Eye (tissue), 1 donor: ENCODE data around the gene RIMKLA.

Experiments used
- DNase-seq: peaks from one replicate; pipeline ENCODE4 v3.0.0-alpha.2; 2015

The RIMKLA gene

DNA sequence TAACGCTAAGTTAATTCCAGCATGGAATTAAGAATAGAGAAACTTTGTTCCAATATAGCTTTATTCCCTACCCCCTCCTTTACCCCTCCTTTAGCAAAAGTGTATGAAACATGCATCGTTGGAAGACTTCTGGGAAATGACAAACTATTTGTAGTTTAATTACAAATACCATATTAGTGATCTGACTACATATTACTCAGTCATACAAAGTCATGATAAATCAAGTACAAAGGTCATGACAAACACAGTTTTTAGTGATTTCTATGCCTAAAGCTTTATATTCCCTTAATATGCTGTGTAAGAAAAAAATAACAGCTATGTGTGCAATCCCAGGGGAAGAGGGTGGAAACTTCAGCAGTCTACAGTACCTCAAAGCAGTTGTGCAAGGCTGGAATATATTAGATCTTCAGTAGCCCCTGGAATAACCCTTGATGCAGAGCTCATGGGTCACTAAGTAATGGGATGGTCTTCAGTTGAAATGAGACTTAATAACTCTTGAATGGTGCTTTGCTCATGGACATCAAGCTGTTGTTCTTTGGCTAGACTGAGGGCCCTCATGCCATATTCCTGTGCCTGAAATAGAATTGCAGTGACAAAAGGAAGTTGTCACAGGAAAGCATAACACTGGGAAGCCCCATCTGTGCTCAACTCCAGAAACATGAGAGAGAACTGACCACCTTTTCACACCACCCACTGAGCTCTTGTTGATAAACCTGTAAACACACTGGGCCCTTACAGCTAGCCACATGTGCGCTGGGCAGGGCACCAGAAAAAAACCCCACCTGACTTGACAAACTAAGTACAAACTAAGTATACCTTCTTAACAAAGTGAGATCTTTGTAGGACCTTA is 49.9 kb downstream of the RIMKLA start:
- no peak for DNase-seq

DNA sequence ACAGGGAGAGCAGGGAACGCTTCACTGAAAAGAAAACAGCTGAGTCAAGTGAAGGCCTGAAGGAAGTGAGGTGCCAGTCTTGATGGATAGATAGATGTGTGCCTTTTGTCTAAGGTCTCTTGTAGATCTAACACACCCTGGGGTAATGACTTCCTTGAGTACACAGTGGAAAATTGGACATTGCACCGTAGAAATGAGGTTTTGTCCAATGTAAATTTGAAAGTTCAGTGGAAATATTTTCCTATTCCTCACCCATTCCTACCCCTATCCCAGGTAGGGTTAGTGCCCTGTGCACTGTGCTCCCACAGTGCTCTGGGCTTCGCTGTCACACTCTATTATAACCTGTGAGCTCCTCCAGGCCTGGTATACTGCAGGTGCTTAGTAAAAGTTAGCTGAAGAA is 50.9 kb downstream of the RIMKLA start:
- no peak for DNase-seq

DNA sequence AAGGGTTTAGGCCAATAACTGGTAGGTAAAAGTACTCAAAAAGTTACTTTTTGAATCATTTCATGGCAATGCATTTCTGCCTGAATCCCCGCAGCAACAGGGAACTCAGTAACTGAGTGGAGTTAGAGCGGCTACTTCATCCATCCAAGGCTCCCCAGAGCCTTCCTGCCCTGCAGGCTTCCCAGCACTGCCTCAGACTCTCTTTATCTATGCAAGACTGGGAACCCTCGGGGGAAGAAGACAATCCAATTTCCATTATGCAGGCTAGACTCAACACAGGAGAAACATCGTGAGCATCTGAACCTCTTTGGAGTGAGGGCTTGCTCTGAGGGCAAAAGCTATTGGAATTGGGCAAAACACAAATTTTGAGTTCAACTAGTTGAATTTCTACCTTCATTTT is 52.1 kb downstream of the RIMKLA start:
- DNase-seq, result no peak

- DNase-seq, result no peak
These were observed 52.8 kb downstream of the RIMKLA start for GRCh38 chr1:42433369-42433768.

DNA sequence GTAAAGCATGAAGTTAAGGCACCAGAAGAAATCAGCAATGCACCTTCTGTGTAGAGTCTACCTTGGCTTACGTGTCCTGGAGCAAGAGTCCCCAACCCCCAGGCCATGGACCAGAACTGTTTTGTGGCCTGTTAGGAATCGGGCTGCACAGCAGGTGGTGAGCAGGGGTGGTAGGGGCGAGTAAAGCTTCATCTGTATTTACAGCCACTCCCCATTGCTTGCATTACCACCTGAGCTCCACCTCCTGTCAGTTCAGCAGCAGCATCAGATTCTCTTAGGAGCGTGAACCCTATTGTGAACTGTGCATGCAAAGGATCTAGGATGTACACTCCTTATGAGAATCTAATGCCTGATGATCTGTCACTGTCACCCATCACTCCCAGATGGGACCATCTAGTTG is 53.7 kb downstream of the RIMKLA start:
- no peak for DNase-seq

DNA sequence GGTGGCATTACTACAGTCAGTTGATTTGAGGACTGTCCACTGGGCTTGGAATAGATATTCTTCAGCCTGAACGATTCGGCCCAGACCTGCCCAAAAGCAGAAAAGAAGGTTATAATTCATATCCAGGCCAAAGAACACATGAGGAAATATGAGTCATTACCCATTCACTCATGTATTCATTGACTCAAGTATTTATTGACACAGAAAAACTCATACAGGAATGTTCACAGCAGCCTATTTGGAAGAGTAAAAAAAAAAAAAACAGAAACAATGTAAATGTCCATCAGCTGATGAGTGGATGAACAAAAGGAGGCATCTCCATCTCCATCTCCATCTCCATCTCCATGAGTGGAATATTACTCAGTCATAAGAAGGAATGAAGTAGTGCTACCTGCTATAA is 59.3 kb downstream of the RIMKLA start:
- DNase-seq, result no peak

DNA sequence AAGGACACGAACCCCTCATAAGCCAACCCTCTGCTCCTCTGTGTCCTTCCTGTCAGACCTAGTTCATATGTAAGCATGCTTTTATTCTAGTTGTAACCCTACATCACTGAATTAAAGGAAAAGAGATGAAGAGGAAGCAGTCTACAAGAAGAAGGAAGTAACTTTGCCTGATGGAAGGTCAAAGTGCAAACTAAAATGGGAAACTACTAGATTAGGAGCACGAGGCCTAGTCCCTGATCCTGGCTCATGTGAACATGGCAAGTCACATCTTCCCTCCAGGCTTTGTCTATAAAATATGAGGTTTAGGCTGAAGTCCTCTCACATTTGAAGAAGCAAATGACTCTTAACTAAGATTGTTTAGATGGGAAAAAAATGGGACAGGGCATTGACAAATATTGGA is 62.1 kb downstream of the RIMKLA start:
- no peak for DNase-seq

DNA sequence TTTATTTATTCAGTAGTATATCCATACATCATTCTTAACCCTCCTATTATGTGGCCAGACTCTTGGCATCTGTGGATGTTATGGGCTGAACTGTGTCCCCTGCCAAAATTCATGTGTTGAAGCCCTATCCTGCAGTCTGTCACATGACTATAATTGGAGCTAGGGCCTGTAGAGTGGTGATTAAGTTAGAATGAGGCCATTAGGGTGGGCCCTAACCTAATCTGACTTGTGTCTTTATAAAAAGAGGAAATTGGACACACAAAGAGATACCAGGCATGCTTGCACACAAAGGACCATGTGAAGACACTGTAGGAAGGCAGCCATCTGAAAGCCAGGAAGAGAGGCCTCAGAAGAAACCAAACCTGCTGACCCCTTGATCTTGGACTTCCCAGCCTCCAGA is 68.7 kb downstream of the RIMKLA start:
- DNase-seq, result no peak

GRCh38 chr1:42450061-42450460 is 69.5 kb downstream of the RIMKLA start:
- DNase-seq, result no peak

- no peak for DNase-seq
These were observed 72.8 kb downstream of the RIMKLA start for GRCh38 chr1:42453386-42453785.

GRCh38 chr1:42454403-42454802 is 73.8 kb downstream of the RIMKLA start:
- no peak for DNase-seq

- peak; percentile 97 for DNase-seq
These were observed 75.6 kb downstream of the RIMKLA start, which contains the start of the genes PPCS and ZMYND12 for GRCh38 chr1:42456010-42456753. Gene PPCS (plus strand): TSS chr1:42456543. CDS start chr1:42456566, 23 bp downstream. Gene ZMYND12 (minus strand): TSS chr1:42456022. CDS start chr1:42455997, 25 bp downstream.

- no peak for DNase-seq
These were observed 76.1 kb downstream of the RIMKLA start for GRCh38 chr1:42456754-42457089.

DNA sequence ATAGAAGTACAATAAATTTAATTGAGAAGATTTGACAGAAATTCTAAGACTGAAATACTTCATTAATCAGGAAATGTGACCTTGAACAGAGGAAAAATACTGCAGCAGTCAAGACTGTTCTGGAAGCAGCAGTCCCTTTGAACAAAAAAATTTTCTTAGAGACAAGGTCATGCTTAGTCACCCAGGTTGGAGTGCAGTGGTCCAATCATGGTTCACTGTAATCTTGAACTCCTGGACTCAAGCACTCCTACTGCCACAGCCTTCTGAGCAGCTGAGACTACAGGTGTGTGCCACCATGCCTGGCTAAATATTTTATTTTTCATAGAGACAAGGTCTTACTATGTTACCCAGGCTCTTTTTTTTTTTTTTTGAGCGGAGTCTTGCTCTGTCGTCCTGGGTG is 80.6 kb downstream of the RIMKLA start:
- DNase-seq, result no peak

DNA sequence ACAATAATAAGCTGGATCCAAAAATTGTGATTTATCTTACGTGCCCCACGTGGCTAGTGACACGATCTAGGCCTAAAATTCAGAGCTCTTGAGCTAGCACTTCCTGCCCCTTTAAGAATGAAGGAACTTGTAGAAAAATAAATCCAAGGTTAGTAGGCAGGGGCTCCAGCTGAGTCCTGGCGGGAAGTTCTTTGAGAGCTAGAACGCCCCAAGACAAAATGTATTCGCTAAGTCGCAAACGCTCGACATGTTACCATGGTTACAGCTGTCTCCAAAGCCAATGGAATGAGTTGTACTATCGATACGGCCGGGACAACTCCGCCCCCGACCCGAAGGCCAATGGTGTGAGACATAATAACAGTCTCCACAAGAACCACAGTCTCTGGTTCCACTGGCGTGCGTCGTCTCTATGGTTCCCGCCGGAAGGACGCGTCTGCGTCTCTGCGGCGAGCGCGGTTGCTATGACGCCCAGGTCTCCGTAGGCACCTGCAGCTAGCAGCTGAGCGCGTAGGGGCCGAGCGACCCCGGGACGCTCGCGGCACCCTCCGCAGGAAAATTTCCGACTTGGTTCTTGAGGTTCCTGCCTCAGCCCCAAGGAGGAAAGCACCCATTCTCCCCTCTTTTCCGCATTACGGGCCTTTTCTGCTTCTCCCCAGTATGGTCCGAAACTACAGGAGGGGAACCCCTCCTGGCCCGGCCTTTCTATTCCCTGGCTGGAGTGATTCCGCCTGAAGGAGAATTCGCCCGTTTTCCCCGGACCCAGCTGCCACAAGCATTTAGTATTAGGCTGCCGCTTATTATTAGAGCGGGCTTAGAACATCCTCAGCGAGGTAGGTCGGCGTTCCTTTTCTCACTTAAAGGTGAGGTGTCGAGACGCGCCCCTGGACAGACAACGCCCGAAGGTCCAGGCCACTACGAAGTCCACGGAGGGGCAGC is 82.5 kb downstream of the RIMKLA start, which contains the start of gene CCDC30:
TSS of gene CCDC30 (plus strand) at position 459 of the 936 bp plus-strand sequence. CDS start 17,266 bp downstream, outside the sequence.
- DNase-seq, result peak; percentile 99

- no peak for DNase-seq
These were observed 83.3 kb downstream of the RIMKLA start for GRCh38 chr1:42463921-42464320.

- DNase-seq, result no peak
These were observed 85.4 kb downstream of the RIMKLA start for GRCh38 chr1:42466030-42466429.

- DNase-seq, result no peak
These were observed 89.1 kb downstream of the RIMKLA start for GRCh38 chr1:42469727-42470126.
